Fibroblast of upper back skin (primary cell): ENCODE results near the gene C9orf85.
"Not testable (repeated sequence)": the region's sequence is repeated elsewhere in the genome, so short reads cannot be mapped to it uniquely, and the experiment has no call there.

ENCODE experiments used
- DNase-seq: peaks from one replicate; pipeline ENCODE4 v3.0.0-alpha.2; 2013

Gene C9orf85

GRCh38 chr9:71911061-71911907 is at the start of gene C9orf85, which contains the start of gene ABHD17B:
TSS of gene C9orf85 (plus strand) at chr9:71911639. CDS start at chr9:71911735, 96 bp downstream.
TSS of gene ABHD17B (minus strand) at chr9:71911193. CDS start at chr9:71875080, 36,113 bp downstream.
- DNase-seq = peak; percentile 99

GRCh38 chr9:71863631-71864030 is 47.8 kb upstream of the C9orf85 start:
- peak; percentile 53 for DNase-seq

GRCh38 chr9:71875345-71875744 is 36.1 kb upstream of the C9orf85 start:
- no peak for DNase-seq

GRCh38 chr9:71876106-71876505 is 35.3 kb upstream of the C9orf85 start:
- DNase-seq = no peak

- no peak for DNase-seq
Measured at GRCh38 chr9:71876829-71877228, 34.6 kb upstream of the C9orf85 start.

- no peak for DNase-seq
Measured at GRCh38 chr9:71878327-71879274, 32.8 kb upstream of the C9orf85 start.

GRCh38 chr9:71879644-71880174 is 31.7 kb upstream of the C9orf85 start:
- DNase-seq = no peak

- no peak for DNase-seq
Measured at GRCh38 chr9:71884005-71884404, 27.4 kb upstream of the C9orf85 start.

- DNase-seq = no peak
Measured at GRCh38 chr9:71885467-71885866, 26.0 kb upstream of the C9orf85 start.

- no peak for DNase-seq
Measured at GRCh38 chr9:71886015-71886414, 25.4 kb upstream of the C9orf85 start.

GRCh38 chr9:71886541-71886940 is 24.9 kb upstream of the C9orf85 start:
- DNase-seq = no peak

- no peak for DNase-seq
Measured at GRCh38 chr9:71887362-71887761, 24.1 kb upstream of the C9orf85 start.

- no peak for DNase-seq
Measured at GRCh38 chr9:71890042-71890679, 21.3 kb upstream of the C9orf85 start.

GRCh38 chr9:71891557-71892189 is 19.8 kb upstream of the C9orf85 start:
- DNase-seq = no peak

GRCh38 chr9:71895117-71895516 is 16.3 kb upstream of the C9orf85 start:
- peak; percentile 17 for DNase-seq

GRCh38 chr9:71895955-71896354 is 15.5 kb upstream of the C9orf85 start:
- no peak for DNase-seq

- DNase-seq = no peak
Measured at GRCh38 chr9:71896761-71897160, 14.7 kb upstream of the C9orf85 start.

GRCh38 chr9:71897577-71897976 is 13.9 kb upstream of the C9orf85 start:
- no peak for DNase-seq

- DNase-seq = not testable (repeated sequence)
Measured at GRCh38 chr9:71898756-71899155, 12.7 kb upstream of the C9orf85 start.

- no peak for DNase-seq
Measured at GRCh38 chr9:71901695-71902597, 9.5 kb upstream of the C9orf85 start.

- no peak for DNase-seq
Measured at GRCh38 chr9:71904076-71904475, 7.4 kb upstream of the C9orf85 start.
